ENCODE data around the gene MAML2.

- TF ChIP-seq, protein P1, sequence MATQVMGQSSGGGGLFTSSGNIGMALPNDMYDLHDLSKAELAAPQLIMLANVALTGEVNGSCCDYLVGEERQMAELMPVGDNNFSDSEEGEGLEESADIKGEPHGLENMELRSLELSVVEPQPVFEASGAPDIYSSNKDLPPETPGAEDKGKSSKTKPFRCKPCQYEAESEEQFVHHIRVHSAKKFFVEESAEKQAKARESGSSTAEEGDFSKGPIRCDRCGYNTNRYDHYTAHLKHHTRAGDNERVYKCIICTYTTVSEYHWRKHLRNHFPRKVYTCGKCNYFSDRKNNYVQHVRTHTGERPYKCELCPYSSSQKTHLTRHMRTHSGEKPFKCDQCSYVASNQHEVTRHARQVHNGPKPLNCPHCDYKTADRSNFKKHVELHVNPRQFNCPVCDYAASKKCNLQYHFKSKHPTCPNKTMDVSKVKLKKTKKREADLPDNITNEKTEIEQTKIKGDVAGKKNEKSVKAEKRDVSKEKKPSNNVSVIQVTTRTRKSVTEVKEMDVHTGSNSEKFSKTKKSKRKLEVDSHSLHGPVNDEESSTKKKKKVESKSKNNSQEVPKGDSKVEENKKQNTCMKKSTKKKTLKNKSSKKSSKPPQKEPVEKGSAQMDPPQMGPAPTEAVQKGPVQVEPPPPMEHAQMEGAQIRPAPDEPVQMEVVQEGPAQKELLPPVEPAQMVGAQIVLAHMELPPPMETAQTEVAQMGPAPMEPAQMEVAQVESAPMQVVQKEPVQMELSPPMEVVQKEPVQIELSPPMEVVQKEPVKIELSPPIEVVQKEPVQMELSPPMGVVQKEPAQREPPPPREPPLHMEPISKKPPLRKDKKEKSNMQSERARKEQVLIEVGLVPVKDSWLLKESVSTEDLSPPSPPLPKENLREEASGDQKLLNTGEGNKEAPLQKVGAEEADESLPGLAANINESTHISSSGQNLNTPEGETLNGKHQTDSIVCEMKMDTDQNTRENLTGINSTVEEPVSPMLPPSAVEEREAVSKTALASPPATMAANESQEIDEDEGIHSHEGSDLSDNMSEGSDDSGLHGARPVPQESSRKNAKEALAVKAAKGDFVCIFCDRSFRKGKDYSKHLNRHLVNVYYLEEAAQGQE (IDR thresholded peaks at IDR 0.05; ENCODE audit: insufficient replicate concordance, low read depth): no peak
- TF ChIP-seq CTCF (IDR thresholded peaks at IDR 0.05; ENCODE audit: insufficient read depth, low read length): no peak
Observed at GRCh38 chr11:96301818-96302217, 41.2 kb downstream of the MAML2 start.

All from HL-60 (cell line).